Measurements from ENCODE around the gene CAMK2A.

The CAMK2A gene

DNA sequence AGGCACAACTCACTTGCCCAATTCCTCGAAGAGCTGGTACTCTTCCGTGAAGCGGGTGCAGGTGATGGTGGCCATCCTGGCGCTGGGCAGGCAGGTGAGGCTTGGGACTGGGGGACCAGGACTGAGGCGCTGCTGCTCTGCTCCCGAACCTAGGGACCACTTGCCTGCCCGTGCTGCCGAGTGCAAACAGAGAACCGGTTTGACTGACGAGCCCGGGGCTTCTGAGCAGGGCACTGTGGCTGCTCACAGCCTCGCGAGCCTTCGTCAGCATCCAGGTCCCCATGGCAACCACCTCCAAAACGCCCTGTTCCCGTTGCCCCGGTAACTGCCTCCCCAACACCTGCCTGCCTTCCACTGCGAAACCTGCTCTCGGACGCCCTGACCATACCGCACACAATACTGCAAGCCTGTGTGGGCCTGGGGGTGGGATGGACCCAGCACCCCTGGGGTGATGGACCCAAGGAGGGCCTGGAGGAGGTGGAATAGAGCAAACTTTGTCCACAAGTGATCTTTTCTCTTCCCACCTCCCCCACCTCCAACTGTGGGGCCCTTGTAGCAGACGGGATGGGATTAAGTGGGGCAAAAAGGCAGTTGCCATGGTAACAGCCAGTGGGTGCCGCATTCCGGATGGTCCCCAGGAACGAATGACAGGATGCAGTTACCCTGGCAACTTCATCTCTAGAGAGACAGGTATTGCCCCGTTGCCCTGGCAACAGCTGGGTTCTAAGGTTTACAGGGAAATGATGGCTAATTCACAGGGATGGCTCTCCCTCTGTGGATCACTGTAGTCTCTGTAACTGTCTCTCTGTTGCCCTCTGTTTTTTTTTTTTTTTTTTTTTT, at the start of gene CAMK2A:
TSS of gene CAMK2A (minus strand) at position 223 of the 840 bp plus-strand sequence. CDS start at position 75, 148 bp downstream.
- no peak for DNase-seq (ENCODE audit: low read depth in 2 of 2)

DNA sequence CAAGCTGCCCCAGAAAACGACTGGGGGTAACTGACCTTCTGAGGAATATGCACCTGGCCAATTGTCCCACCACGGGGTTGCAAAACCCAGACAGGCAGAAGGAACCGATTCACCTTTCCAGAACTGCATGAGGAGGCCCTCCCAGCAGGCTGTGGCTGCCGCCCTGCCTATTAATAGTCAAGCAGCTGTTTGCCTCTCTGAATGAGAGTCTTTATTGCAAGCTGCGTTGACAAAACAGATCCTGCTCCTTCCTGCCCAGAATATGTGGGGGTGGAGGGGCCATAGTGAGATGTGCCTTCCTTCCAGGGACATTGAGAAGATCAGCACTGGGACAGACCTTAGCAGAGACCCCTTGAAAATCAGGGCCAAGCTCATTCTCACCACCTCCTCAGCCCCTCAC, 49.6 kb upstream of the CAMK2A start:
- DNase-seq (ENCODE audit: low read depth in 2 of 2): no peak

- no peak for DNase-seq (ENCODE audit: low read depth in 2 of 2)
Measured at GRCh38 chr5:150338546-150338945, 49.0 kb upstream of the CAMK2A start.

- DNase-seq (ENCODE audit: low read depth in 2 of 2): no peak
Measured at GRCh38 chr5:150335778-150336177, 46.2 kb upstream of the CAMK2A start.

DNA sequence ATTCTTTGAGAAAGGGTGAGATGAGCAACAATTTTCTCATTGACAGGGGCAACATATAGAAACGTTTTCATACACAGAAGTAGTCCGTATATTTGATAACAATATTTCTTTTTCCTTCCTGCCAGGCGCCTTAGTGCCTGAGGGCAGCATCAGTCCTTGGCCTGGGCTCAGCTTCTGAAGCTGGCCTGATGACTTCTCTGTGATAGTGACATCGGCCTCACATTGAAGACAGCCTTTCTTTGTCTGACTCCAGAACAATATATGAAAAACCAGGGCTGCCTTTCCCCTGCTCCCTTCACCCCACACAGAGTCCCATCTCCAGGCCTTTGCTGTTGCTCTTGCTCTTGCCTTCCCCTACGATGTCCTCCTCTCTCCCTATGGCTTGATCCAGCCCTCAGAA, 43.8 kb upstream of the CAMK2A start:
- DNase-seq (ENCODE audit: low read depth in 2 of 2): no peak

- no peak for DNase-seq (ENCODE audit: low read depth in 2 of 2)
Measured at GRCh38 chr5:150329881-150330876, 40.6 kb upstream of the CAMK2A start.

DNA sequence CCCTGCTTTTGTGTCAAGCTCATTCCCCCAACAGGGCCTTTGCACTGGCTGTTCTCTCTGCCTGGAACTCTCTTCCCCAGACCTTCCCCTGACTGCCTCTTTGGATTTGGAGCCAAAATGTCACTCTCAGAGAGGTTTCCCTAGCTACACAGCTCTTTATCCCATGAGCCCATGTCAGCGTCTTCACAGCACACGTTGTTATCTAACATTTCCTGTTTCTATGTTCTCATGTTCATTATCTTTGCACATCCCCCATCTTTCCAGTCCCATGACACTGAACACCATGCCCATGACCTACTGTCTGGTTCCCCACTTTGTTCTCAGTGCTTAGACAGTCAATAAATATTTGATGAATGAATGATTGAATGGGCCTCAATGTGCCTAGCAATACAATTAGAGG, 39.5 kb upstream of the CAMK2A start:
- DNase-seq (ENCODE audit: low read depth in 2 of 2): no peak

DNA sequence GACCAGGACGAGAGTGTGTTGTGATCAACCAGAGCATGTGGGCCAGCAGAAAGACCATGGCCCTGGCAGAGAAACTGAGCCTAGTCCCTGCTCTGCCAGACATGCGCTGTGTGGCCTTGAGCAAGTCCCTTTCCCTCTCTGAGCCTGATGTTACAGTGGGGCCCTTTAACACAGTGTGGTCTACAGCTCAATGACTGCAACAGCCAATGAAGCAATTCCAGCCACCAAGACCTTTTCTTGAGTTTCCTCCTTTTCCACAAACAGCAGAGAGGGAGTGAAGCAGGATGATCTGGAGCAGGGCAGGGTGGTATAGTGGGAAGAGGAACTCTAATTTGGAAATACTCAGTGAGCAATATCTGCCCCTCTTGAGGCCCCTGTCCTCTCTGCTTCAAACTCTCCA, 38.9 kb upstream of the CAMK2A start:
- no peak for DNase-seq (ENCODE audit: low read depth in 2 of 2)

DNA sequence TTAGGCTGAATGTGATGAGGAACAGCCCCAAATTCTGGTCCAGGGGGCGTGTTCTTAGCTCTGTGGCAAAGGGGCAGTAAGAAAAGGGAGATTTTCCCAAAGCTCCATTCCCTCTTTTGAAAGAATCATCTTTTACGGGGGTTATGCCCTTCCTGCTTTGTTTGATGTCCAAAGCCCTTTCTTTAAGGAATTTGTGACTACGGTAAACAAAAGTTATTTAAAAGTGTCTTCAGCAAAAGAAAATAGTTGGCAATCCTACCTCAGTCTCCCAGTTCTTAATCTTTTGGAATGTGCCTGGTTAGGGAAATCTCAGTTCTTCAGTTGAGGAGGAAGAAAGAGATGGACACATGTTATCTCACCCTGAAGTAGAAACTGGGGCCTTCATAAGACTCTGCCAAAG, 37.6 kb upstream of the CAMK2A start:
- DNase-seq (ENCODE audit: low read depth in 2 of 2): no peak

DNA sequence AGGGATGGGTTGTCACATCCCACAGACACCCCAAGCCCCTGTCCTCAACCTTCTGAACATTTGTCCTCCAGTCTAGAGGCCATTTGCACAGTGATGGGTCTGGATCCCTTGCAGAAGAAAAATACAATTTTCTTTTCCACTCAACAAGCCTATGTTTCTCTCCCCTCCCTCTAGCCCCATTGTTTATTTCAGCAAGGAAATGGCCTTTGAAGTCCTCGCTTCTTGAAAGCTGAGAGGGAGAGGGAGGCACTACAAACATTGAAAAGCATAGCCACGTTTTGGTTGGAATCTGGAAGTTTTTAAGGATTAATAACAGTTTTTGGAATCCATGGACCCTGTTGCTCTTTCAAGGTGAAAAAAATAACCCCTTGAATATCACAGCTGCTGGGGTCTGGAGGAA, 37.1 kb upstream of the CAMK2A start:
- no peak for DNase-seq (ENCODE audit: low read depth in 2 of 2)

- no peak for DNase-seq (ENCODE audit: low read depth in 2 of 2)
Measured at GRCh38 chr5:150325426-150325825, 35.9 kb upstream of the CAMK2A start.

DNA sequence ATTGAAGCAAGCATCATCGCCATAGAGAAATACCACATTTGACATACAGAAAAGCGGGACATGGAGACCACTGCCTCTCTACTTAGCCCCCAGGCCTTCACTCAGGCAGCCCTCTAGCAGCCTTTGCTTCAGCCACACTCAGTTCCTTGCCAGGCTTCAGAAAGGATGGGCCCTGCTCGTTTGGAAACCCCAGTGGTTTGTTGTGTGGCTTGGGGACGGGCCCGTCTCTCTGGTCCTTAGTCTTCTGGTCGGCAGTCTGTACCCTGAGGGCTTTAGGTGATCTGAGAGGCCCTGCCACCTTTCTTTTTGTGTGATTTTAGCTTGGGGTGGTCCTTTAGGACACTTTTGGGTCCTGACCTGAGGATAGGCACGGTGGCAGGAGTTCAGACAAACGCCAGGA, 34.2 kb upstream of the CAMK2A start:
- DNase-seq (ENCODE audit: low read depth in 2 of 2): no peak

DNA sequence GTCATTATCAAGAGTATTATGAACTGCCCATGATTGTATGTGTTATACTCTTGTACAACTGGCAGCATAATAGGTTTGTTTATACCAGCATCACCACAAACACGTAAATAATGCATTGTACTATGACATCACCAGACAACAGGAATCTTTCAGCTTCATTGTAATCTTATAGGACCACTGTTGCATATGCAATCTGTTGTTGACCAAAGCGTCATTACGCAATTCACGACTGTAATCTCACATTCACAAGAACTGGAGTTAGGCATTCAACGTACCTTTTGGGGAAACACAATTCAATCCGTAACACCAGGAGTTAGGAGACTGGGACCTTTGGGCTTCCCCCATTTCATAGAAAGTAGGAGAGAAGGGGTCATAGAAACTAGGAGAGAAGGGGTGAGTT, 33.5 kb upstream of the CAMK2A start:
- DNase-seq (ENCODE audit: low read depth in 2 of 2): no peak

DNA sequence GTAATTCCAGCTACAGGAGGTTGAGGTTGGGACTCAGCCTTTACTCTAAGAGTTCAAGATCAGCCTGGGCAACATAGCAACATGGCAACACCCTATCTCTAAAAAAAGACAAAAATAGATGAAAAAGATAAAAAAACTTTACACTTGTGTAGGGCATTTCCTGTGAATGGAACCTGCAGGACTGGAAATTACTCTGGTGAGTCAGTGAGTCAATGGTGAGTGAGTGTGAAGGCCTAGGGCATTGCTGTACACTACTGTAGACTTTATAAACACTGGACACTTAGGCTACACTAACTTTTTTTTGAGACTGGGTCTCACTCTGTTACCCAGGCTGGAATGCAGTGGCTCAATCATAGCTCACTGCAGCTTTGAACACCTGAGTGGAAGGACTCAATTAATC, 32.6 kb upstream of the CAMK2A start:
- DNase-seq (ENCODE audit: low read depth in 2 of 2): no peak

- no peak for DNase-seq (ENCODE audit: low read depth in 2 of 2)
Measured at GRCh38 chr5:150321784-150322183, 32.2 kb upstream of the CAMK2A start.

DNA sequence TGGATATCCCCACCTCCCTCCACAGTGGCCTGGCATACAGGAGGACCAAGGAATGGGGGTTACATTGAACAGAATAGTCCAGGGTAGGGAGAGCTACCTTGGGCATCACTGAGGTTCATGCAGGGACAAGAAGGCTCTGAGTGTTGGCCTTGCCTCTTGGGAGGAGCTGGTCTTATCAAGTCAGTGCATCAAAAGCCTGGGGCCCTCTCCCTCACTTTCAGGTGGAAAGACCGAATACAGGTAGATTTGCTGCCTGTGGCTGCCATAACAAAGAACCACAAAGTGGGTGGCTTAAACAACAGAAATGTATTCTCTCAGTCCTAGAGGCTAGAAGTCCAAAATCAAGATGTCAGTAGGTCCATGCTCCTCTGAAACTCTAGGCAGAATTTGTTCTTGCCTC, 31.6 kb upstream of the CAMK2A start:
- DNase-seq (ENCODE audit: low read depth in 2 of 2): no peak

GRCh38 chr5:150320044-150320613, 30.6 kb upstream of the CAMK2A start:
- no peak for DNase-seq (ENCODE audit: low read depth in 2 of 2)

GRCh38 chr5:150319484-150319790, 29.9 kb upstream of the CAMK2A start:
- DNase-seq (ENCODE audit: low read depth in 2 of 2): no peak

DNA sequence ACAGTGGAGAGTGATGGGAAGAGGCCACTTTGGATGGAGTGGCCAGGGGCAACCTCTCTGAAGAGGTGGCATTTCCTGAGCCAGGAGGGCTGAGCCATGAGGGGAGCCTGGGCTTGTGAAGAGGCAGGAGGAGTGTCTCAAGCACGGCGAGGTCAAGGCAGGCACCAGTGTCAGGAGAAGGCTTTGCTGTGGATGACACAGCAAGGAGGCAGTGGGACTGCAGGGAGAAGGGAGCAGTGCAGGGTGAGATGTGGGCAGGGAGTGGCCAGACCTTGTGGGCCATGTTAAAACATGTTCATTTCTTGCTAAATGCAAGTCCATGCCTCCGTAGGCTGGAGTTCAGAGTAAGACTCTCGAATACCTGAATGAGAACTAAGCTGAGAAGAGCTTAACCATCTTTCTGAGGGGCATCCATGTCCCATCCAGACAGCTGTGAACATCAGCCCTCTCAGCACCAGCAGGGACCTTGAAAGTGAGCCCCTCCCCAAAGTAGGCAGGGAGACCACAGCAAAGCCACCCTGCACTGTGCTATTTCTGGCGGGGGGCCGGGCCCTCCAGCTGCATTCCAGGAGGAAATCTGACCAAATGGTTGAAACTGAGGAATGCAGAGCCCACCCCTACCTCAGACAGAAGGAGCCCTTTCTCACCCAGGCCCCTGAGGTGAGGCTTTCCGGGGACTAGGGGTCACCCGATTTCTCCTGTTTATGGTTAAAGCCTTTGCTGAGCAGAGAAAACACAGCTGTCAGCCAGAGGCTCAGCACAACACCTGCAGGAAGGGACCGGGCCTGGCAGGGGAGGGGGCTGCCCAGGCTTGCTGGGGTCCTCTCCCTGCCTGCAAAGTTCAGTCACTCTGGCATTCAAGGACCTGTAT, 29.3 kb upstream of the CAMK2A start:
- DNase-seq (ENCODE audit: low read depth in 2 of 2): no peak

- DNase-seq (ENCODE audit: low read depth in 2 of 2): peak; percentile 65 to 69
Measured at GRCh38 chr5:150317048-150318003, 27.8 kb upstream of the CAMK2A start.
